Hindlimb muscle (tissue), 1 donor: ENCODE data around the gene HLCS. TPM values are rescaled to one million over a fixed set of nuclear protein-coding genes. Genes with fewer than 3 reads are reported as not detected.
"Not testable (repeated sequence)": the region's sequence is repeated elsewhere in the genome, so short reads cannot be mapped to it uniquely, and the experiment has no call there.

Source experiments
- DNase-seq: peaks from one replicate; pipeline ENCODE4 v3.0.0-alpha.2; 2013
- polyA plus RNA-seq: library from polyadenylated mRNA; unstranded; fragments of 120-200 nt; gene quantifications from one replicate; pipeline ENCODE4 v1.2.1, GENCODE V29; 2013; ENCODE audit not compliant: insufficient read length

Gene HLCS
- polyA plus RNA-seq, result 12.8 TPM

- DNase-seq, result peak; percentile 64
Measured at GRCh38 chr21:36966066-36966820, at the start of gene HLCS. HLCS (minus strand) TSS chr21:36966669; CDS start chr21:36966638, 31 bp downstream.

GRCh38 chr21:37009740-37010341, 43.4 kb upstream of the HLCS start:
- DNase-seq, result peak; percentile 59

GRCh38 chr21:37008724-37009123, 42.3 kb upstream of the HLCS start:
- no peak for DNase-seq

GRCh38 chr21:37006486-37007291, 40.2 kb upstream of the HLCS start, which contains the start of gene RIPPLY3:
RIPPLY3 (plus strand) TSS chr21:37006702; CDS start chr21:37006773, 71 bp downstream.
- DNase-seq, result no peak

- DNase-seq, result no peak
Measured at GRCh38 chr21:37005548-37006485, 39.3 kb upstream of the HLCS start.

- DNase-seq, result not testable (repeated sequence)
Measured at GRCh38 chr21:37003917-37004316, 37.4 kb upstream of the HLCS start.

- DNase-seq, result not testable (repeated sequence)
Measured at GRCh38 chr21:37002851-37003250, 36.4 kb upstream of the HLCS start.

- no peak for DNase-seq
Measured at GRCh38 chr21:37001441-37001840, 35.0 kb upstream of the HLCS start.

GRCh38 chr21:37000381-37000780, 33.9 kb upstream of the HLCS start:
- DNase-seq, result no peak

- no peak for DNase-seq
Measured at GRCh38 chr21:36999131-36999898, 32.8 kb upstream of the HLCS start.

- not testable (repeated sequence) for DNase-seq
Measured at GRCh38 chr21:36995285-36995684, 28.8 kb upstream of the HLCS start.

- no peak for DNase-seq
Measured at GRCh38 chr21:36994501-36995158, 28.2 kb upstream of the HLCS start.

GRCh38 chr21:36992671-36993070, 26.2 kb upstream of the HLCS start:
- no peak for DNase-seq

GRCh38 chr21:36990508-36991205, 24.2 kb upstream of the HLCS start:
- no peak for DNase-seq

GRCh38 chr21:36989699-36990507, 23.4 kb upstream of the HLCS start:
- peak; percentile 95 for DNase-seq

GRCh38 chr21:36989199-36989698, 22.8 kb upstream of the HLCS start:
- not testable (repeated sequence) for DNase-seq

GRCh38 chr21:36988536-36988935, 22.1 kb upstream of the HLCS start:
- DNase-seq, result no peak

GRCh38 chr21:36987845-36988244, 21.4 kb upstream of the HLCS start:
- DNase-seq, result no peak
